Upper lobe of left lung (tissue), 4 donors: Measurements from ENCODE around the gene HOXC6.

ENCODE experiments used
- EP300 ChIP-seq, 4 donors: sonication (generic); formaldehyde crosslinking; IDR thresholded peaks; one replicate each; pipeline ENCODE4 v1.5.1; 2017; ENCODE audit warnings: antibody characterized with exemption in 4 of 4, control low read depth in 2 of 4
- POLR2A ChIP-seq, 4 donors: fragments of 450-650 bp; IDR thresholded peaks; one replicate each; pipeline ENCODE4 v1.5.1; 2016 to 2017; ENCODE audit warnings: antibody characterized with exemption in 4 of 4, mild to moderate bottlenecking in 2 of 4
- POLR2AphosphoS5 ChIP-seq, 2 donors: sonication (generic); formaldehyde crosslinking; IDR thresholded peaks; one replicate each; pipeline ENCODE4 v1.5.1; 2017; ENCODE audit warnings: antibody characterized with exemption in 2 of 2
- TF ChIP-seq, protein P1 (sequence below), 6 experiments: fragments of 450-650 bp in 4 of 6; fragments of 200-600 bp in 2 of 6; sonication (generic) in 2 of 6; IDR thresholded peaks; one replicate each; pipeline ENCODE4 v1.5.1; 2016 to 2019; ENCODE audit warnings: antibody characterized with exemption in 6 of 6

- TF ChIP-seq, protein P1, sequence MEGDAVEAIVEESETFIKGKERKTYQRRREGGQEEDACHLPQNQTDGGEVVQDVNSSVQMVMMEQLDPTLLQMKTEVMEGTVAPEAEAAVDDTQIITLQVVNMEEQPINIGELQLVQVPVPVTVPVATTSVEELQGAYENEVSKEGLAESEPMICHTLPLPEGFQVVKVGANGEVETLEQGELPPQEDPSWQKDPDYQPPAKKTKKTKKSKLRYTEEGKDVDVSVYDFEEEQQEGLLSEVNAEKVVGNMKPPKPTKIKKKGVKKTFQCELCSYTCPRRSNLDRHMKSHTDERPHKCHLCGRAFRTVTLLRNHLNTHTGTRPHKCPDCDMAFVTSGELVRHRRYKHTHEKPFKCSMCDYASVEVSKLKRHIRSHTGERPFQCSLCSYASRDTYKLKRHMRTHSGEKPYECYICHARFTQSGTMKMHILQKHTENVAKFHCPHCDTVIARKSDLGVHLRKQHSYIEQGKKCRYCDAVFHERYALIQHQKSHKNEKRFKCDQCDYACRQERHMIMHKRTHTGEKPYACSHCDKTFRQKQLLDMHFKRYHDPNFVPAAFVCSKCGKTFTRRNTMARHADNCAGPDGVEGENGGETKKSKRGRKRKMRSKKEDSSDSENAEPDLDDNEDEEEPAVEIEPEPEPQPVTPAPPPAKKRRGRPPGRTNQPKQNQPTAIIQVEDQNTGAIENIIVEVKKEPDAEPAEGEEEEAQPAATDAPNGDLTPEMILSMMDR (IDR thresholded peaks at IDR 0.05) = no peak
- TF ChIP-seq POLR2AphosphoS5 (IDR thresholded peaks at IDR 0.05) = no peak
- no peak for TF ChIP-seq POLR2A (IDR thresholded peaks at IDR 0.05)
- TF ChIP-seq EP300 (IDR thresholded peaks at IDR 0.05) = no peak
These were observed 27.3 kb downstream of the HOXC6 start for GRCh38 chr12:54055552-54055951.
